Measurements from ENCODE around the gene EMILIN3. TPM values are rescaled to one million over a fixed set of nuclear protein-coding genes. Genes with fewer than 3 reads are reported as not detected.

Gene EMILIN3
- total RNA-seq, 1 experiment from 2014 or later = 5.9 TPM

DNA sequence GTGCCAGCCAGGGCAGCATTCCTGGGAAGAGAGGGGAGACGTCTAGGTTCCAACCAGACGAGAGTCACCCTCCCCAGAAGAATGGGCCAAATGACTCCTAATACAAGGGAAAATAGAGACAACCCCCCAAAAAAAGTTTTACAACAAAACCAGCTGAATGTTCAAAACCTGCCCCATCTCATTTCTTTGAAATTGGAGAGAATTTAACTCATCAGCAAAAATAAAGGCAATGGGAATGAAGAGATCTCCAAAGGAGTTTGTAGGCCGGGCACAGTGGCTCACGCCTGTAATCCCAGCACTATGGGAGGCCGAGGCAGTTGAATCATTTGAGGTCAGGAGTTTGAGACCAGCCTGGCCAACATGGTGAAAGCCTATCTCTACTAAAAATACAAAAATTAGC is 9.7 kb upstream of the EMILIN3 start:
- Mint-ChIP-seq H3K4me1 (peaks cover 12 to 16% of the 10 kb centered on the region in 2 experiments), H3K4me3 (no peak overlapping the region), H3K27ac (no peak overlapping the region), H3K9me3 (peaks cover 2 to 9% of the 10 kb centered on the region in 2 experiments), H3K36me3 (ENCODE audit: insufficient read depth in 1 of 3, low read depth in 3 of 3) (peaks cover 0 to 5% (median 1%) of the 10 kb centered on the region in 3 experiments; a peak in 3 of 7 replicates), H3K27me3 (ENCODE audit: low read depth) (peaks cover 24% of the 10 kb centered on the region)
- no peak overlapping the region for H3K23ac ChIP-seq (ENCODE audit: insufficient read length, low read depth, low read length)
- no peaks in the 10 kb centered on the region for H4K20me1 ChIP-seq (ENCODE audit: control insufficient read depth, insufficient read depth, insufficient read length)
- no peak overlapping the region for H3K4ac ChIP-seq (ENCODE audit: low read depth, low read length)
- H3K23me2 ChIP-seq (ENCODE audit: insufficient read length, low read depth, low read length, poor library complexity, severe bottlenecking) = no peaks in the 10 kb centered on the region
- no peak overlapping the region for H4K5ac ChIP-seq (ENCODE audit: insufficient read length, low read depth, low read length)
- H2BK20ac ChIP-seq (ENCODE audit: low read depth, low read length, poor library complexity, severe bottlenecking) = no peak overlapping the region
- H2AFZ ChIP-seq (ENCODE audit: low read length) = no peak overlapping the region
- no peak overlapping the region for H3K56ac ChIP-seq (ENCODE audit: insufficient read length, low read depth, low read length)
- no peak overlapping the region for H4K91ac ChIP-seq (ENCODE audit: insufficient read length, low read depth, low read length)
- H3K9ac ChIP-seq (ENCODE audit: extremely low read depth, insufficient read length, low read length) = no peak overlapping the region
- TF ChIP-seq, protein P1, sequence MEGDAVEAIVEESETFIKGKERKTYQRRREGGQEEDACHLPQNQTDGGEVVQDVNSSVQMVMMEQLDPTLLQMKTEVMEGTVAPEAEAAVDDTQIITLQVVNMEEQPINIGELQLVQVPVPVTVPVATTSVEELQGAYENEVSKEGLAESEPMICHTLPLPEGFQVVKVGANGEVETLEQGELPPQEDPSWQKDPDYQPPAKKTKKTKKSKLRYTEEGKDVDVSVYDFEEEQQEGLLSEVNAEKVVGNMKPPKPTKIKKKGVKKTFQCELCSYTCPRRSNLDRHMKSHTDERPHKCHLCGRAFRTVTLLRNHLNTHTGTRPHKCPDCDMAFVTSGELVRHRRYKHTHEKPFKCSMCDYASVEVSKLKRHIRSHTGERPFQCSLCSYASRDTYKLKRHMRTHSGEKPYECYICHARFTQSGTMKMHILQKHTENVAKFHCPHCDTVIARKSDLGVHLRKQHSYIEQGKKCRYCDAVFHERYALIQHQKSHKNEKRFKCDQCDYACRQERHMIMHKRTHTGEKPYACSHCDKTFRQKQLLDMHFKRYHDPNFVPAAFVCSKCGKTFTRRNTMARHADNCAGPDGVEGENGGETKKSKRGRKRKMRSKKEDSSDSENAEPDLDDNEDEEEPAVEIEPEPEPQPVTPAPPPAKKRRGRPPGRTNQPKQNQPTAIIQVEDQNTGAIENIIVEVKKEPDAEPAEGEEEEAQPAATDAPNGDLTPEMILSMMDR (conservative IDR thresholded peaks at IDR 0.05) = no peak
- WGBS (ENCODE audit: extremely low coverage, insufficient read length, low lambda C conversion rate) = no CpG with 5 or more reads among the region's 5 CpGs
- DNase-seq = no peak
- no peak overlapping the region for H2AK5ac ChIP-seq (ENCODE audit: insufficient read length, low read length)
- no peak overlapping the region for H2BK120ac ChIP-seq (ENCODE audit: low read depth, low read length, poor library complexity, severe bottlenecking)
- H3K18ac ChIP-seq (ENCODE audit: insufficient read length, low read depth, low read length) = no peak overlapping the region
- peaks cover under 1% of the 10 kb centered on the region for H3K9me3 ChIP-seq (ENCODE audit: control insufficient read depth, low read depth, low read length)
- H3K79me2 ChIP-seq (ENCODE audit: insufficient read depth, low read length) = no peaks in the 10 kb centered on the region
- no peaks in the 10 kb centered on the region for H3K4me1 ChIP-seq (ENCODE audit: insufficient read depth, low read length)
- H4K8ac ChIP-seq (replicated peaks; ENCODE audit: insufficient read length, low read depth, low read length) = no peak overlapping the region
- no peak overlapping the region for H3K4me2 ChIP-seq (ENCODE audit: insufficient read depth, insufficient read length, low read length)
- no peak overlapping the region for H3K27ac ChIP-seq (ENCODE audit: insufficient read length, low read depth, low read length)
- no peak overlapping the region for H2BK12ac ChIP-seq (ENCODE audit: insufficient read length, low read depth, low read length)
- no peak overlapping the region for H3T11ph ChIP-seq (ENCODE audit: low read length)
- H2BK5ac ChIP-seq (ENCODE audit: insufficient read length, low read length) = no peak overlapping the region
- no peaks in the 10 kb centered on the region for H3K27me3 ChIP-seq (ENCODE audit: insufficient read depth, low read length)
- H2BK15ac ChIP-seq (ENCODE audit: low read depth, low read length) = no peak overlapping the region
- H3K79me1 ChIP-seq (ENCODE audit: insufficient read depth, low read depth, low read length, poor library complexity, severe bottlenecking) = no peaks in the 10 kb centered on the region
- no peak overlapping the region for H3K14ac ChIP-seq (ENCODE audit: insufficient read depth, low read length)
